LNCAP (cell line): ENCODE data around the gene ELAPOR1.

Experiments used
- TF ChIP-seq, protein P1 (sequence below): fragments of 450-650 bp; IDR thresholded peaks from 2 replicates; pipeline ENCODE4 v1.5.1; 2017; ENCODE audit warnings: mild to moderate bottlenecking

The ELAPOR1 gene

DNA sequence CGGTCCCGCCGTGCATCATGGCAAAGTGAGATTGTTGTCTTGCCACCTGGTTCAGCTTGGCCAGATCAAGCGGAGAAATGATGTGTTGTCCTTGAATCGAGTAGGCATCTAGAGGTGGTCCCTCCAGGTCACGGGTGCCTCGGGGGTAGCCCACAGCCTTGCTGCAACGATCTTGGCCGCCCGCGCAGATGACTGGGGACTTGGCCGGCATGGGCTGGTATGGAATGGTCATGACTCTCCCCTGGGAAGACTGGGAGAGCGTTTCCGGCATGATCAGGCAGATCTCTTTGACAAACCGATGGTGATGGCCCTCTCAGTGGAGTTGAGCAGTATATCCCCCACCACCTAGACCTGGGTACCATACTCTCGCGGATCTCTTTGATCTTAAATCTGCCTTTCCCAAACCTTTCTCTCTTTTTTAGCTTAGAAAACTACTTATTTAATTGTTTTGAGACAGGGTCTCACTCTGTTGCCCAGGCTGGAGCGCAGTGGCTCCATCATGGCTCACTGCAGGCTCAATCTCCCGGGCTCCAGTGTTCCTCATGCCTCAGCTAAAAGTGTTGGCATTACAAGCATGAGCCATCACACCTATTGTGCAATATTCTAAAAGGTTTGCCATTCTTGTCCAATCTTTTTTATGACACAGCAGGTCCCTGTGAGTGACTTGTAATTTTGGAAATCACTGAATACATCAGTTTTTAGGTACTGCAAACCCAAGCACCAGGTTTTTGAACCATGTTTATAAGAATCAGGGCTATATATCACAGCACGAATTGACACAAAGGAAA, 9.4 kb upstream of the ELAPOR1 start:
- TF ChIP-seq, protein P1, sequence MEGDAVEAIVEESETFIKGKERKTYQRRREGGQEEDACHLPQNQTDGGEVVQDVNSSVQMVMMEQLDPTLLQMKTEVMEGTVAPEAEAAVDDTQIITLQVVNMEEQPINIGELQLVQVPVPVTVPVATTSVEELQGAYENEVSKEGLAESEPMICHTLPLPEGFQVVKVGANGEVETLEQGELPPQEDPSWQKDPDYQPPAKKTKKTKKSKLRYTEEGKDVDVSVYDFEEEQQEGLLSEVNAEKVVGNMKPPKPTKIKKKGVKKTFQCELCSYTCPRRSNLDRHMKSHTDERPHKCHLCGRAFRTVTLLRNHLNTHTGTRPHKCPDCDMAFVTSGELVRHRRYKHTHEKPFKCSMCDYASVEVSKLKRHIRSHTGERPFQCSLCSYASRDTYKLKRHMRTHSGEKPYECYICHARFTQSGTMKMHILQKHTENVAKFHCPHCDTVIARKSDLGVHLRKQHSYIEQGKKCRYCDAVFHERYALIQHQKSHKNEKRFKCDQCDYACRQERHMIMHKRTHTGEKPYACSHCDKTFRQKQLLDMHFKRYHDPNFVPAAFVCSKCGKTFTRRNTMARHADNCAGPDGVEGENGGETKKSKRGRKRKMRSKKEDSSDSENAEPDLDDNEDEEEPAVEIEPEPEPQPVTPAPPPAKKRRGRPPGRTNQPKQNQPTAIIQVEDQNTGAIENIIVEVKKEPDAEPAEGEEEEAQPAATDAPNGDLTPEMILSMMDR, result no peak

DNA sequence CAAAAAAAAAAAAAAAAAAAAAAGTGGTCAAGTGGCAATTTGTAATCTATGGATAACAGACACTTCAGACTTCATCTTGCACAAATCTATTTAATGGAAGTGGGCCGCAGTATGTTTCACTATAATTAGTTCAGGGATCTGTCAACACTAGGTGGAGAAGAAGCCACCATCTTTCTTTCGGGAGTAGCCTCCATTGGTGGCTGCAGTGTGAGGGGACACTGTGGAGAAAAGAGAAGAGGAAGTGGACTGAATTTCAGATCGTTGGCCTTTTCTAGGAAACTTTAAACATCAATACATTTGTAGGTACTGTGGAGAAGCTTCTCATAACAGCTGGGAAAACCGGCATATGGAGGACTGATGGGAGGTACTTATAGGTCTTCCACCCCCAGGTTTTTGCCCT, 8.0 kb upstream of the ELAPOR1 start:
- TF ChIP-seq, protein P1, result no peak

DNA sequence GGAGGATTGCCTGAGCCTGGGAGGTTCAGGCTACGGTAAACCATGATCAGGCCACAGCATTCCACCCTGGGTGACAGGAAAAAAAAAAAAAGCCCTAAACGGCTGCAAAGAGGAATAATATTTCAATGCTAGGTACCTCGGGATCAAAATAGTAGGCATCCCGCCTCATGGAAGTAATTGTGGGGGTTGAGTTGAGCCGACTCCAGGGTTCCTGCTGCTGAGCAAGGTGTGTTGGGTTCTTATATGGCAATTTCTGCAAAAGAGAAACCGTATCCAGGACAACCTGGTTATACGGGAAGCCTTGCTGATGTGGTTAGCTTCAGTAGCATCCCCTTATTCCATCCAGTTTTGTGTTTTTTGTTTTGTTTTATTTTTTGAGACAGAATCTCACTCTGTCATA, 6.1 kb upstream of the ELAPOR1 start:
- TF ChIP-seq, protein P1, result no peak

DNA sequence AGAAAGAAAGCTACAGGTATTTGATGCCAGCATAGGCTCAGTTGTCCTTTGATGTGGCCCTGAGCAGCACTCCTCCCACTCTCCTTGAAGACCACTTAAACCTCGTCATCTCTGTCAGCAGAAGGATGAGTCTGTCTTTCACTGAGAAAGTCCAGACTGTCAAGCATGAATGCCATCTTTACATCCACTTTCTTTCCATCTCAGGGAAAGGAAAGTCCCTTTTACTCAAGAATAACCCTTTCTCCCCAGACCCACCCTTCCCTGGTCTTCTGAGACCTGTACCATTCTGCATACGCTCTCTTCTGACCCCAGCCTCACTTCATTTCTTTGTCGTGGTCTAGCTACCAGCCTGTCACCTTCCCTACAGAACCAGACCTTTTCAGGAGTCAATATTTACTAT, 4.0 kb upstream of the ELAPOR1 start:
- TF ChIP-seq, protein P1, result no peak

DNA sequence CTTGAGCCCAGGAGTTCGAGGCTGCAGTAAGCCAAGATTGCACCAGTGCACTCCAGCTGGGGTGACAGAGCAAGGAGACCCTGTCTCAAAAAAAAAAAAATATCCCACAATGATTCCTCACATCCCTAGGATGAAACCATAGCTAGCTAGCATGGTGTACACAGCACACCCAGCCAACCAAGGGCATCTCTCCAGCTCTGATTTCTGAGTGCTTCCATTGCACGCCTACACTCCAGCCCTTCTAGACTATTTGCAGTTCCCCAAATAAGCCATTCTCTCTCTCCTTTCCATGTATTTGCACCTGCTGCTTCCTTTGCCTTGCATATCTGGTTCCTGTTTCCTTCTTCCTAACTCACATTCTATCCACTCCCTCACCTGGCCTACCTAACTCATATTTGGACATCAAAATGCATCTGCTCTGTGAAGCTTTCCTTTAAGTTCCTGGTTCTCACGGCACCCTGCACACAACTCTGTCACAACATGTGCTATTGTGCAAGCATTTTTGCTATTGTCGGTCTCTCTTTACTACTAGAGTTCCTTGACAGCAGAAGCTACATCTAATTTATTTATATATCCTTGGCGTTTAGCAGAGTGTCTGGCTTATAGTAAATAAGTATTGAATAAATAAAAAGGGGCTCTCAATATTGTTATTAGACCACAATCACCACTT, 2.4 kb upstream of the ELAPOR1 start:
- TF ChIP-seq, protein P1, result no peak

DNA sequence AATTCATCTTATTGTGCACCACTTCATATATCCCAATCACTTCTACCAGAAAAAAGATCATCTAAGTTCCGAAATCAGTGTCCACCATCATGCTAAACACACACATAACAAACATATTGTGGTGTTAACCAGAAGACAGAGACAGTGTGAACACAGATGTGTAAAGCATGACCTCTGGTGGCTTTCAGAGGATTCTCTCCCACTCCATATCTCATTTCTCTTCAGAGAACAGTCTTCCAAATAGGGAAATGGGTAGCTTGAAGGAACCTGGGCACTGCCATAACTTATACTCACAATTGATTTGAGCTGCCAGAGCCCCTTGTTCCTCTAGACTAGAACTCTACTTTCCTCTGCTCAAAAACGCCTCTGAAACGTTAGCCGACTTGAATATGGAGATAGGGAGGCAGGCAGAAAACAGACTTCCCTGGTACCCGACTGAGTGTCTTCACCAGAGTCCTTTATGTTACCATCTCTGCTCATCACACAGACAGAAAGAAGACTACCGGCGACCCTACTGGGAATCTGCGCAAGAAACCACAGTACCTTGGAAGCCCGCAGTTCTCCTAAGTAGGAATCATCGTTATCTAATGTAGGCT, 1.8 kb upstream of the ELAPOR1 start:
- TF ChIP-seq, protein P1, result peak; percentile 7; the same call in 1 of the 2 replicates

DNA sequence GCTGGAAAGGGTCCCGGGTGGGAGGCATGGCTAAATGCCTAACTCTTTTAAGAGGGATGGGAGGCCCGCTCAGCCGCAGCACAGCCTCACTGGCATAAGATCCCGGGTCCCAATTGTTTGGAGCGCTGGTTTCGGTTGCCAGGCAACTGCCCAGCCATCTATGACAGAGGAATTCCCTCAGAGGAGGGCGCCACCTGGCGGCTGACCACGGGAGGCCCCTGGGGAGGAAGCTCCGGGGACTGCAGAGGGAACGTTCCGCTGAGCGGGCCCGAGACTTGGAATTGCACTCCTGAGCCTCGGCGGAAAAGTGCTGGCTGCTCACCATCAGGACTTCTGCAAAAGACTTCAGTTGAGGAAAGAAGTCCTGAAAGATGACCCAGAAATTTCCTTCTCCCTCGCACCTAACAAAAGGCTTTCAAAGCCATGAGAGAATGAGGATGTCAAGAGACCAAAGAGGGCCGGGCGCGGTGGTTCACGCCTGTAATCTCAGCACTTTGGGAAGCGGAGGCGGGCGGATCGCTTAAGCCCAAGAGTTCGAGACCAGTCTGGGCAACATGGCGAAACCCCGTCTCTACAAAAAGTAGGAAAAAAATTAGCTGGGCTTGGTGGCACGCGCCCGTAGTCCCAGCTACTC, 1.1 kb upstream of the ELAPOR1 start:
- TF ChIP-seq, protein P1, result peak; percentile 94
